Measurements from ENCODE around the gene ZNF28. TPM values are rescaled to one million over a fixed set of nuclear protein-coding genes. Genes with fewer than 3 reads are reported as not detected.
"Not testable (repeated sequence)": the region's sequence is repeated elsewhere in the genome, so short reads cannot be mapped to it uniquely, and the experiment has no call there.

The ZNF28 gene
- total RNA-seq, 1 experiment from 2014 or later: 26.7 TPM

GRCh38 chr19:52799950-52800640 is 21.3 kb downstream of the ZNF28 start:
- peaks cover 39% of the 10 kb centered on the region for H3K9me3 ChIP-seq (ENCODE audit: control insufficient read depth, insufficient read depth, low read depth, low read length)
- CTCF ChIA-PET; DNase-seq (ENCODE audit: low read depth, low spot score); H3K36me3 ChIP-seq (ENCODE audit: control insufficient read depth, insufficient read depth, low read length); in situ Hi-C loops (cut with HindIII; ENCODE audit: low pct_unique_long_range_greater_than_20kb, low sequenced_read_pairs); H3K27ac ChIP-seq (ENCODE audit: low read length); intact Hi-C loops (cut with micrococcal nuclease; ENCODE audit: unreplicated experiment); H3K4me3 ChIP-seq (ENCODE audit: low read depth in 2 of 2, low read length in 2 of 2); ATAC-seq; BruUV-seq (replicated peaks); H3K4me1 ChIP-seq (ENCODE audit: control insufficient read depth, insufficient read depth, low read length); POLR2A ChIA-PET; H3K27me3 ChIP-seq (ENCODE audit: control insufficient read depth, insufficient read depth, low read length): not testable (repeated sequence)

- Histone ChIP-seq H3K4me1 (ENCODE audit: control insufficient read depth, insufficient read depth, low read length) (no peaks in the 10 kb centered on the region), H3K9me3 (ENCODE audit: control insufficient read depth, insufficient read depth, low read depth, low read length) (no peaks in the 10 kb centered on the region), H3K27me3 (ENCODE audit: control insufficient read depth, insufficient read depth, low read length) (no peaks in the 10 kb centered on the region), H3K4me3 (ENCODE audit: low read depth in 2 of 2, low read length in 2 of 2) (no peak overlapping the region), H3K27ac (ENCODE audit: low read length) (no peak overlapping the region), H3K36me3 (ENCODE audit: control insufficient read depth, insufficient read depth, low read length) (no peaks in the 10 kb centered on the region; the same call in 1 of the 2 replicates)
- CTCF ChIA-PET: no interaction called here
- BruUV-seq (replicated peaks): no TSS peak
- in situ Hi-C loops (cut with HindIII; ENCODE audit: low pct_unique_long_range_greater_than_20kb, low sequenced_read_pairs) (no loop called here), intact Hi-C loops (cut with micrococcal nuclease; ENCODE audit: unreplicated experiment) (no loop called here)
- POLR2A ChIA-PET: no interaction called here
- DNase-seq (ENCODE audit: low read depth, low spot score): no peak
- no peak for ATAC-seq
- TF ChIP-seq REST (IDR thresholded peaks at IDR 0.05; ENCODE audit: insufficient read depth in 1 of 2, low read depth in 2 of 2, low read length in 1 of 2) (no peak), POLR2AphosphoS5 (IDR thresholded peaks at IDR 0.05; ENCODE audit: low read depth, low read length) (no peak), TCF7L2 (IDR thresholded peaks at IDR 0.05; ENCODE audit: low read depth, low read length) (no peak), CTCF (IDR thresholded peaks at IDR 0.05) (no peak), SIN3A (IDR thresholded peaks at IDR 0.05; ENCODE audit: borderline replicate concordance, insufficient read depth, low read depth, low read length) (no peak)
Measured at GRCh38 chr19:52789440-52789839, 32.0 kb downstream of the ZNF28 start.

Measured in Panc1 (cell line).